HG02759 (cell line): ENCODE results near the gene ARG2.

Experiments used
- ATAC-seq: cut with Tn5 transposase; IDR thresholded peaks from one replicate; pipeline ENCODE4 v1.9.1; 2021; ENCODE audit warnings: mild to moderate bottlenecking, moderate library complexity; ENCODE audit not compliant: unreplicated experiment

ARG2 gene

GRCh38 chr14:67633451-67634147 lies 13.9 kb downstream of the ARG2 start:
- no peak for ATAC-seq

- no peak for ATAC-seq
Measured at GRCh38 chr14:67636361-67636919, 16.7 kb downstream of the ARG2 start.

- no peak for ATAC-seq
Measured at GRCh38 chr14:67638642-67639041, 18.9 kb downstream of the ARG2 start.

- no peak for ATAC-seq
Measured at GRCh38 chr14:67641480-67641879, 21.8 kb downstream of the ARG2 start.

GRCh38 chr14:67641902-67642749 lies 22.4 kb downstream of the ARG2 start:
- ATAC-seq = no peak

GRCh38 chr14:67643713-67644112 lies 24.0 kb downstream of the ARG2 start:
- ATAC-seq = no peak

GRCh38 chr14:67644428-67644827 lies 24.7 kb downstream of the ARG2 start:
- no peak for ATAC-seq

GRCh38 chr14:67645414-67645813 lies 25.7 kb downstream of the ARG2 start:
- ATAC-seq = no peak

- no peak for ATAC-seq
Measured at GRCh38 chr14:67646131-67646530, 26.4 kb downstream of the ARG2 start.

- ATAC-seq = no peak
Measured at GRCh38 chr14:67650151-67650550, 30.4 kb downstream of the ARG2 start.

GRCh38 chr14:67650694-67651093 lies 31.0 kb downstream of the ARG2 start:
- ATAC-seq = no peak

GRCh38 chr14:67652189-67652588 lies 32.5 kb downstream of the ARG2 start:
- no peak for ATAC-seq

GRCh38 chr14:67653651-67654280 lies 34.0 kb downstream of the ARG2 start:
- no peak for ATAC-seq

- ATAC-seq = no peak
Measured at GRCh38 chr14:67663633-67664032, 43.9 kb downstream of the ARG2 start.

- no peak for ATAC-seq
Measured at GRCh38 chr14:67665868-67666267, 46.1 kb downstream of the ARG2 start.

- no peak for ATAC-seq
Measured at GRCh38 chr14:67666750-67667449, 47.2 kb downstream of the ARG2 start.

GRCh38 chr14:67668559-67668958 lies 48.8 kb downstream of the ARG2 start:
- ATAC-seq = no peak

- ATAC-seq = no peak
Measured at GRCh38 chr14:67673451-67673850, 53.7 kb downstream of the ARG2 start.

GRCh38 chr14:67674139-67674479 lies 54.4 kb downstream of the ARG2 start:
- peak; percentile 64 for ATAC-seq

- peak; percentile 95 for ATAC-seq
Measured at GRCh38 chr14:67674480-67675218, 54.9 kb downstream of the ARG2 start, which contains the start of gene VTI1B. VTI1B (minus strand) TSS chr14:67674632; CDS start chr14:67674489, 143 bp downstream.
